ENCODE results near the gene FGF8.

GRCh38 chr10:101781655-101781983, 5.7 kb upstream of the FGF8 start:
- TF ChIP-seq EZH2 (IDR thresholded peaks at IDR 0.05; ENCODE audit: low read depth, low read length, severe bottlenecking), result no peak
- TF ChIP-seq EP300 (IDR thresholded peaks at IDR 0.05; ENCODE audit: borderline replicate concordance in 1 of 2, low read depth in 2 of 2, low read length in 2 of 2), result no peak
- TF ChIP-seq POLR2AphosphoS5 (IDR thresholded peaks at IDR 0.05; ENCODE audit: low read depth, low read length), result no peak
- TF ChIP-seq SP4 (IDR thresholded peaks at IDR 0.05; ENCODE audit: low read length), result no peak

Measured in H1 (cell line).